Measurements from ENCODE around the gene CACNA2D3.

DNA sequence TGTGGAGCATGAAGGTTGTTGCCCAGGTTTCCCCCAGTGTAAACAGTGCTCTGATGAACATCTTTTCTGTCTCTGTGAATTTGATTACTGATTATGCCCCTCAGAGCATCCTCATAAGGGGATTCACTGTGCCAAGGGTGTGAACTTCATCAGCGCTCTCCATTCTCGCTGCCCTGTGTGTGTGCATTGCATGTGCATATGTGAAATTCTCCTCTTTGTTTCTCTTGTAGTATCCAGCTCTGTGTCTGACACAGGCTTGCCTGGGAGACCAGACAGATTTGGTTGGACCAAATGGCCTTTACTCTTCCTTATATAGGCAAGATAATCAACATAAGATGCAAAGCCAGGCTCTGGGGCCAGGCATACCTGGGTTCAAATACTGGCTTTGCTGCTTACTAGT, 21.9 kb downstream of the CACNA2D3 start:
- TF ChIP-seq, protein P1, sequence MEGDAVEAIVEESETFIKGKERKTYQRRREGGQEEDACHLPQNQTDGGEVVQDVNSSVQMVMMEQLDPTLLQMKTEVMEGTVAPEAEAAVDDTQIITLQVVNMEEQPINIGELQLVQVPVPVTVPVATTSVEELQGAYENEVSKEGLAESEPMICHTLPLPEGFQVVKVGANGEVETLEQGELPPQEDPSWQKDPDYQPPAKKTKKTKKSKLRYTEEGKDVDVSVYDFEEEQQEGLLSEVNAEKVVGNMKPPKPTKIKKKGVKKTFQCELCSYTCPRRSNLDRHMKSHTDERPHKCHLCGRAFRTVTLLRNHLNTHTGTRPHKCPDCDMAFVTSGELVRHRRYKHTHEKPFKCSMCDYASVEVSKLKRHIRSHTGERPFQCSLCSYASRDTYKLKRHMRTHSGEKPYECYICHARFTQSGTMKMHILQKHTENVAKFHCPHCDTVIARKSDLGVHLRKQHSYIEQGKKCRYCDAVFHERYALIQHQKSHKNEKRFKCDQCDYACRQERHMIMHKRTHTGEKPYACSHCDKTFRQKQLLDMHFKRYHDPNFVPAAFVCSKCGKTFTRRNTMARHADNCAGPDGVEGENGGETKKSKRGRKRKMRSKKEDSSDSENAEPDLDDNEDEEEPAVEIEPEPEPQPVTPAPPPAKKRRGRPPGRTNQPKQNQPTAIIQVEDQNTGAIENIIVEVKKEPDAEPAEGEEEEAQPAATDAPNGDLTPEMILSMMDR (optimal IDR thresholded peaks at IDR 0.05 in 1 of 3, IDR thresholded peaks at IDR 0.05 in 1 of 3, conservative IDR thresholded peaks at IDR 0.05 in 1 of 3; ENCODE audit: extremely low read depth in 1 of 3, insufficient read depth in 2 of 3, low read length in 3 of 3) = no peak
- TF ChIP-seq EZH2 (IDR thresholded peaks at IDR 0.05; ENCODE audit: low read length) = no peak
